Smooth muscle cell (in vitro differentiated cells): Measurements from ENCODE around the gene ACOT13. TPM values are rescaled to one million over a fixed set of nuclear protein-coding genes. Genes with fewer than 3 reads are reported as not detected.
A peak's percentile ranks its signal among the peaks of the same experiment; 100 is the strongest.
"Not testable (repeated sequence)": the region's sequence is repeated elsewhere in the genome, so short reads cannot be mapped to it uniquely, and the experiment has no call there.

ENCODE experiments used
- DNase-seq: peaks from one replicate; lab custom pipeline; 2025; ENCODE audit not compliant: unreplicated experiment; lab: John Stamatoyannopoulos, UW
- H2AFZ ChIP-seq: fragments of 200-600 bp; sonication (generic); 2 replicates; pipeline ENCODE4 v1.6.0; 2016; ENCODE audit warnings: antibody characterized with exemption, low read depth, mild to moderate bottlenecking
- H3F3A ChIP-seq: fragments of 200-600 bp; sonication (generic); 2 replicates; pipeline ENCODE4 v1.6.0; 2017; ENCODE audit warnings: antibody characterized with exemption, low read depth
- H3K27ac ChIP-seq: fragments of 200-600 bp; sonication (generic); 2 replicates; pipeline ENCODE4 v1.5.1; 2016; ENCODE audit warnings: low read depth, mild to moderate bottlenecking
- H3K27me3 ChIP-seq: fragments of 200-600 bp; sonication (generic); 2 replicates; pipeline ENCODE4 v1.6.1; 2016; ENCODE audit warnings: low read depth, mild to moderate bottlenecking
- H3K36me3 ChIP-seq: fragments of 200-600 bp; sonication (generic); 2 replicates; pipeline ENCODE4 v1.5.1; 2016; ENCODE audit warnings: low read depth
- H3K4me1 ChIP-seq: fragments of 200-600 bp; sonication (generic); 2 replicates; pipeline ENCODE4 v1.5.1; 2016; ENCODE audit warnings: low read depth
- H3K4me2 ChIP-seq: fragments of 200-600 bp; sonication (generic); 2 replicates; pipeline ENCODE4 v1.6.0; 2016; ENCODE audit warnings: mild to moderate bottlenecking
- H3K4me3 ChIP-seq: fragments of 200-600 bp; sonication (generic); 2 replicates; pipeline ENCODE4 v1.5.1; 2016; ENCODE audit warnings: mild to moderate bottlenecking
- H3K79me2 ChIP-seq: fragments of 200-600 bp; sonication (generic); 2 replicates; pipeline ENCODE4 v1.6.0; 2016; ENCODE audit warnings: low read depth, mild to moderate bottlenecking
- H3K9ac ChIP-seq: fragments of 200-600 bp; sonication (generic); 2 replicates; pipeline ENCODE4 v1.6.0; 2016; ENCODE audit warnings: low read depth
- H3K9me3 ChIP-seq: fragments of 200-600 bp; sonication (generic); replicated peaks from 2 replicates; pipeline ENCODE4 v1.5.1; 2016; ENCODE audit warnings: low read depth
- H4K20me1 ChIP-seq: fragments of 200-600 bp; sonication (generic); 2 replicates; pipeline ENCODE4 v1.6.0; 2016; ENCODE audit warnings: low read depth
- WGBS: methylation state at CpG from one replicate; pipeline ENCODE4 v1.1.7; 2016; ENCODE audit warnings: low lambda C conversion rate; 5-methylcytosine and 5-hydroxymethylcytosine counted together
- polyA plus RNA-seq: library from polyadenylated mRNA; unstranded; fragments of >200 nt; fragmentation: Nextera tagmentation; extraction: Ambion mirVana; gene quantifications from 2 replicates; pipeline ENCODE4 v1.2.1, GENCODE V29; 2016
- total RNA-seq: library from RNA; depleted of rRNA; stranded (reverse); fragments of >200 nt; gene quantifications from 2 replicates; pipeline ENCODE4 v1.2.3, GENCODE V29; 2014
- TF ChIP-seq, protein P1 (sequence below): fragments of 200-600 bp; sonication (generic); IDR thresholded peaks from 2 replicates; pipeline ENCODE4 v1.5.1; 2017; ENCODE audit warnings: borderline replicate concordance, mild to moderate bottlenecking, antibody characterized with exemption; ENCODE audit not compliant: insufficient read depth, poor library complexity, severe bottlenecking

ACOT13 gene
- total and polyA plus RNA-seq, 2 experiments from 2014 or later = 7.3 to 43.7 TPM

DNA sequence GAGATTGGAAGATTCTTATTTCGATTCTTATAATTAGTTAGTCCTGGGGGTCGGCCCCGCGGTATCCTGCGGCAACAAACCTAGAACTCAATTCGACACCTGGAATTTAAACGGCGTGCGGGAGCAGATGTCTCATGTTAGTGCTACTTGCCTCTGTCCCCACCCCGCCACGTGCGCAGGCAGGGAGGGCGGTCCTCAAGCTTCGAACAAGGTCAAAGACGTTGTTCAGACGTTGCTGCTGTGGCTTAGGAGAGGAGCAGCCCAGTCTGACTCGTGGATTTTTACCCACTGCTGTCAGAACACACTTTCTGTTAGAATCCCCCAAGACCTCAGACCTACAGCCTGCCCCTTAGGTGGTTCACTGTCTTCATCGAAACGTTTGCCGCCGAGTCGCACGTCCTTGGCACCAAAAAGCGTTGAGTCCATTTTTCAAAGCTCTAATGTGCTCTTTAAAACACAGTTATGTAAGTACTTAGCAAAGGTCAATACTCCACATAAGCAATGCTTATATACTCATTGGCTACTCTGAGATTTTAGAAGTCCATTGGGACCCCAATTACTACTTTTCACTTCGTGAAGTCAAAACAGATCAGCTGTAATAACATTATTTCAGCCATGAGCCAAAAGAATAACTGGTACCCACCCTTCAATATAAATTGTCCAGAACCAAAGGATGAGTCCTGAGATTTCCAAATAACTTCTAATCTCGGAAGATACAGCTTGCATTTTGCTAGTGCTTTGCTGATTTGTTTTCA lies 54.8 kb downstream of the ACOT13 start:
- Histone ChIP-seq H3K9me3 (no peaks in the 10 kb centered on the region), H4K20me1 (peaks cover 32% of the 10 kb centered on the region), H3K36me3 (no peaks in the 10 kb centered on the region), H3K9ac (peak overlapping the region; percentile 100), H3K27ac (peak overlapping the region; percentile 89), H3K4me3 (peak overlapping the region; percentile 61), H3K4me1 (peaks cover 15% of the 10 kb centered on the region), H3K4me2 (peak overlapping the region; percentile 77), H3K27me3 (no peaks in the 10 kb centered on the region), H3F3A (peaks cover 3% of the 10 kb centered on the region), H3K79me2 (peaks cover 39% of the 10 kb centered on the region), H2AFZ (peak overlapping the region; percentile 78)
- 11% methylated on average over 26 of the region's 26 CpGs for WGBS
- TF ChIP-seq, protein P1, sequence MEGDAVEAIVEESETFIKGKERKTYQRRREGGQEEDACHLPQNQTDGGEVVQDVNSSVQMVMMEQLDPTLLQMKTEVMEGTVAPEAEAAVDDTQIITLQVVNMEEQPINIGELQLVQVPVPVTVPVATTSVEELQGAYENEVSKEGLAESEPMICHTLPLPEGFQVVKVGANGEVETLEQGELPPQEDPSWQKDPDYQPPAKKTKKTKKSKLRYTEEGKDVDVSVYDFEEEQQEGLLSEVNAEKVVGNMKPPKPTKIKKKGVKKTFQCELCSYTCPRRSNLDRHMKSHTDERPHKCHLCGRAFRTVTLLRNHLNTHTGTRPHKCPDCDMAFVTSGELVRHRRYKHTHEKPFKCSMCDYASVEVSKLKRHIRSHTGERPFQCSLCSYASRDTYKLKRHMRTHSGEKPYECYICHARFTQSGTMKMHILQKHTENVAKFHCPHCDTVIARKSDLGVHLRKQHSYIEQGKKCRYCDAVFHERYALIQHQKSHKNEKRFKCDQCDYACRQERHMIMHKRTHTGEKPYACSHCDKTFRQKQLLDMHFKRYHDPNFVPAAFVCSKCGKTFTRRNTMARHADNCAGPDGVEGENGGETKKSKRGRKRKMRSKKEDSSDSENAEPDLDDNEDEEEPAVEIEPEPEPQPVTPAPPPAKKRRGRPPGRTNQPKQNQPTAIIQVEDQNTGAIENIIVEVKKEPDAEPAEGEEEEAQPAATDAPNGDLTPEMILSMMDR = no peak
- no peak for DNase-seq

DNA sequence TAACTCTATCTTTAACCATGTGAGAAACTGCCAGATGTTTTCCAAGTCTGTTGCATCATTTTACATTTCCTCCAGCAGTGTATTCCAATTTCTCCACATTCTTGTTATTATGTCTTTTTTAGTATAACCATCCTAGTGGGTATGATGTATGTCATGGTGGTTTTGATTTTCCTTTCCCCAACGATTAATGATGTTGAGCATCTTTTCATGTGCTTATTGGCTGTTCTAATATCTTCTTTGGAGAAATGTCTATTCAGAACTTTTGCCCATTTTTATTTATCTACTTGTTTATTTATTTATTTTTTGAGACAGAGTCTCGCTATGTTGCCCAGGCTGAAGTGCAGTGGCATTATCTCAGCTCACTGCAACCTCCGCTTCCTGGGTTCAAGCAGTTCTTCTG lies 56.4 kb downstream of the ACOT13 start:
- H3K36me3 ChIP-seq = no peaks in the 10 kb centered on the region
- no peak overlapping the region for H3K4me3 ChIP-seq
- H3K4me2 ChIP-seq = no peak overlapping the region
- peaks cover 6% of the 10 kb centered on the region for H3K4me1 ChIP-seq
- H3K27ac ChIP-seq = no peak overlapping the region
- no peak overlapping the region for H3K9ac ChIP-seq
- peaks cover 3% of the 10 kb centered on the region for H3F3A ChIP-seq
- H3K27me3 ChIP-seq = no peaks in the 10 kb centered on the region
- TF ChIP-seq, protein P1 = no peak
- no peaks in the 10 kb centered on the region for H3K9me3 ChIP-seq
- H3K79me2 ChIP-seq = peaks cover 23% of the 10 kb centered on the region
- peaks cover 15% of the 10 kb centered on the region for H4K20me1 ChIP-seq
- 96% methylated on average over 3 of the region's 3 CpGs for WGBS
- no peak overlapping the region for H2AFZ ChIP-seq
- DNase-seq = no peak

DNA sequence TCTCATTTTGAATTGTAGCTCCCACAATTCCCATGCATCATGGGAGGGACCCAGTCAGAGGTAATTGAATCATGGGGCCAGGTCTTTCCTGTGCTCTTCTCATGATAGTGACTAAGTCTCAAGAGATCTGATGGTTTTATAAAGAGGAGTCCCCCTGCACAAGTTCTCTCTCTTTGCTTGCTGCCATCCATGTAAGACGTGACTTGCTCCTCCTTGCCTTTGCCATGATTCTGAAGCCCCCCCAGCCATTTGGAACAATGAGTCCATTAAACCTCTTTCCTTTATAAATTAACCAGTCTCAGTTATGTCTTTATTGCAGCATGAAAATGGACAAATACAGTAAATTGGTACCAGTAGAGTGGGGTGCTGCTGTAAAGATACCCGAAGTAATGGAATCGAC lies 63.8 kb downstream of the ACOT13 start:
- not testable (repeated sequence) for H3K27me3 ChIP-seq, H3K79me2 ChIP-seq, H2AFZ ChIP-seq, H3F3A ChIP-seq, H3K36me3 ChIP-seq, H3K4me1 ChIP-seq, H3K4me3 ChIP-seq, H3K9ac ChIP-seq, H4K20me1 ChIP-seq, DNase-seq, H3K4me2 ChIP-seq, H3K27ac ChIP-seq, H3K9me3 ChIP-seq
- 90% methylated on average over 3 of the region's 3 CpGs for WGBS

DNA sequence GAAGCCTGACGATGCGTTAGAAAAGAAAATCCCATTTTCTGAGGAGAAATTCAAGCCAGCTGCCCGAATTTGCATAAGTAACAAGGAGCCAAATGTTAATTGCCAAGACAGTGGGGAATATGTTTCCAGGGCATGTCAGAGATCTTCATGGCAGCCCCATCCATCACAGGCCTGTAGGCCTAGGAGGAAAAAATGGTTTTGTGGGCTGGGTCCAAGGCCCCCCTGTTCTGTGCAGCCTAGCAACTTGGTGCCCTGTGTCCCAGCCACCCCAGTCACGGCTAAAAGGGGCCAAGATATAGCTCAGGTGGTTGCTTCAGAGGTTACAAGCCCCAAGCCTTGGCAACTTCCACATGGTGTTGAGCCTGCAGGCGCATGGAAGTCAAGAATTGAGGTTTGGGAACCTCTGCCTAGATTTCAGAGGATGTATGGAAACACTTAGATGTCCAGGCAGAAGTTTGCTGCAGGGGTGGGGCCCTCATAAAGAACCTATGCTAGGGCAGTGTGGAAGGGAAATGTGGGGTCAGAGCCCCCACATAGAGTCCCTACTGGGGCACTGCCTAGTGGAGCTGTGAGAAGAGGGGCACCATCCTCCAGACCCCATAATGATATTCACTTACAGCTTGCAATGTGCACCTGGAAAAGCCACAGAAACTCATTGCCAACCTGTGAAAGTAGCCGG lies 64.7 kb downstream of the ACOT13 start:
- H3K27ac ChIP-seq, H3K9me3 ChIP-seq, H3K4me3 ChIP-seq, H3K4me2 ChIP-seq, H3K4me1 ChIP-seq, H3K36me3 ChIP-seq, H3K79me2 ChIP-seq, H3K9ac ChIP-seq, H3F3A ChIP-seq, H4K20me1 ChIP-seq, H3K27me3 ChIP-seq, H2AFZ ChIP-seq, DNase-seq: not testable (repeated sequence)
- 85% methylated on average over 6 of the region's 6 CpGs for WGBS
